NCI-H128 (cell line): ENCODE data around the gene GALK2.

Source experiments
- DNase-seq: peaks from one replicate; lab custom pipeline; 2025; ENCODE audit not compliant: unreplicated experiment; lab: John Stamatoyannopoulos, UW

GALK2 gene

GRCh38 chr15:49169880-49170597 is at the start of gene GALK2:
GALK2 (plus strand) TSS chr15:49170247; CDS start chr15:49170323, 76 bp downstream.
- DNase-seq = peak; percentile 36

GRCh38 chr15:49120832-49121231 is 49.2 kb upstream of the GALK2 start:
- DNase-seq = no peak

- DNase-seq = no peak
These were observed 48.1 kb upstream of the GALK2 start for GRCh38 chr15:49121901-49122300.

DNA sequence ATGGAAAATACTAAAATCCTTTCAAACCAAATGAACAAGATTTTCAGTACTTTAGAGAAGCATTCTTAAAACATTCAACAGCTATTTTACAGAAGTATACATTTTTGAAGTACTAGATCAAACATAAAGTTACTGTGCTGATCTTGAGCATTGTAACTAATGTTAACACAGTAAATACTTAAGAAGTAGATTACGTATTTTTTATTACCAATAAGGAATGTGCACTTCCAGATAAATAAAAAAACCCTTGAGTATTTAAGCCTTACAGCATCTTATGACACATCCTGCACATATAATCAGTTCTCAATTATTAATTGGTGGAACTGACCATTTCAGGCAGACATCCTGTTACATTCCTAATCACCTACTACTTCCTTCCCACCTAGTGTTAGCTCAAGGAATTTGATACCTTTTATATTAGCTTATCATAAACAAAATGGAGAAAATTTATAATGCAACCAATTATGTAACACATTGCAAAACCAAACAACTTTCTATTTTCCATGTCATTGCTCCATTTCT is 47.4 kb upstream of the GALK2 start:
- no peak for DNase-seq

- DNase-seq = no peak
These were observed 45.7 kb upstream of the GALK2 start for GRCh38 chr15:49124371-49124770.

- DNase-seq = no peak
These were observed 38.6 kb upstream of the GALK2 start for GRCh38 chr15:49131403-49131802.

DNA sequence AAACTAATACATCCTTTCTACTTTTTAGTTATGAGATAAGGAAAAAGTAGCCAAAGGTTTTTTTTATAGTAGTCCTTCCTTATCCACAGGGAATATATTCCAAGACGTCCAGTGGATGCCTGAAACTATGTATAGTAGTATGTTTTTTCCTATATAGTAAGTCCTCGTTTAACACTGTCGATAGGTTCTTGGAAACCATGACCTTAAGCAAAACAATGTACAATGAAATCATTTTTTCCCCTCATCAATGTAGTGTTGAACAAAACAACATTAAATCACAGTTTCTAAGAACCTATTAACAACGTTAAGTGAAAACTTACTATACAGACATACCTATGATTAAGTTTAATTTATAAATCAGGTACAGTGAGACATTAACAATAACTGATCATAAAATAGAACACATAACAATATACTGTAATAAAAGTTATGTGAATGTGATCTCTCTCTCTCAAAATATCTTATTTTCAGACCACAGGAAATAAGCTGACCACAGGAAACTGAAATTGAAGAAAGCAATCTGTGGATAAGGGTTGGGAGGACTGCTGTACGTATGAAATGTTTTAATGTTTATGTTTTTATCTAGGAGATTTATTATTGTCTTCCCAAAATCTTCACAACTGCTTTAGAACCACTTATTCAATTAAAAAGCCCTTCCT is 35.2 kb upstream of the GALK2 start:
- DNase-seq = no peak

- DNase-seq = no peak
These were observed 34.6 kb upstream of the GALK2 start for GRCh38 chr15:49135342-49135857.

GRCh38 chr15:49135911-49136310 is 34.1 kb upstream of the GALK2 start:
- no peak for DNase-seq

- DNase-seq = no peak
These were observed 32.2 kb upstream of the GALK2 start for GRCh38 chr15:49137861-49138260.

DNA sequence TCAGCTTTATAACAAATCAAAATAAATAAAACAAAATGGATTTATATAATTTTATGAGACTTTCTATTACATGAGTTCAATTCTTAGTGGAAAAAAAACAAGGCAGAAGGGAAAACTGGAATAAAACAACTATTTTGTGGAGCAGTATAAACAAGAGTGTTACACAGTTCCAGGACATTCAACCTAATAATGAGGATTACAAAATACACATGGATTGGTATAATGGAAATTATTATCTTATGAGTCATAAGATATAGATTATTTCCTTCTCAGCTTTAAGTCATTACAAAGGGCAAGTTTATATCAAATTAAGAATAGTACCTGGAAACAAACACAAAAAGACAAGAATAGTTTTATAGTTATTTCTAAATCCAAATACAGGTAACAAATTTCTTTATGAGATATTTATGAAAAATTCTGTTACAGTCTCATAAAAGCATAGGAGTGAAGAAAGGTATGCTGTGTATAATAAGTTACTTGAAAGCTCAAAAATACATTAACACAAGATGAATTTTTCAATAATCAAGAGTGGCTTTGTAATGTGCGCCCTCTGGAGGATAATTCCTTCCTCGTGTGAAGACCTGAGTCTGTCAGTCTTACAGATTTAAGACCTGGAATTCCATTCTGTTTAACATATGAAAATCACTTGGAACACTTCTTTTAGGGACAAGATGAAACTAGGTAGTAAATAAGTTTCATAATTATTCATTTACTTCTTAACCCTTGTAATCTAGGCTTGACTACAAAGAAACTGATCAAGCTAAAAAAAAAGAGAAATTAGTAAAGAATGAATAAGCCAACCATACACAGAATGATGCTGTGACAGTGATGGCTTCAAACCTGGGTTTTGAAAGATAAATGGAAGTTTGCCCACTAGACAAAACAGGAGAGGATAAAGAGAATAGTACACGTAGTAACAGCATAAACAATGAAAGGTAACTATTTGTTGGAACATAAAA is 24.1 kb upstream of the GALK2 start:
- DNase-seq = no peak

DNA sequence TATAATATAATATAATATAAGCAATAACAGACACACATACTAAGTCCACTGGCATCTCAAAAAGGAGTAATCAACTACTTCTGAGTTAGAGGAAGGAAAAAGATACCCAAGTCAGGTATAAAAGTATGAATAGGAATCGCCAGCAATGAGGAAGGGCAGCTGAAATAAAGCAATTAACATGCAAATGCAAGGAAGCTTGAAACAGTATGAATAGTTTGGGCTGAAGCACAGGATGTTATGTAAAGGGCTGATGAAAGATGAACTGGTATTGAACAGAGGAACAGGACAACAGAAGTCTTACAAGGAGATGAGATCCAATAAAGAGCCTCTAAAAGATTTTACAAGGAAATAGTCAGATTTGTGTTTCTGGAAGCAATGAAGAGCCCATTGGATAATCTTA is 21.7 kb upstream of the GALK2 start:
- no peak for DNase-seq

DNA sequence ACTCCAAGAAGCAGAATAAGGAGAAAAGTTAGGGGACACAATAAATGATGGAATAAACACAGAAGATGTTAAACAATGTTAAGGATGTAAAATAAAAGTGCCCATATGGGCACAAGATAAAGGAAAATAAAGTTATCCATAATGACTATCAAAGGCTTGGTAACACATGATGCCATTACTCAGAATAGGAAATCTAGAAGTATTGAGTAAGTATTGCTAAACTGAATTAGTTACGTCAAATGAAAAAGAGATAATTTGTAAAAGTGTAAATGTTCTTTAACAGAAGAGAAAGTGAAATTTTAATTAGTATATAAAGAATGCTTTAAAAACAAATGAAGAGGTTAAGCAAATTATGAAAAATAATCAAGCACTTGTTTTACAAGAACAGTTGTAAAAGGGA is 21.3 kb upstream of the GALK2 start:
- no peak for DNase-seq

GRCh38 chr15:49151831-49152230 is 18.2 kb upstream of the GALK2 start:
- DNase-seq = no peak

DNA sequence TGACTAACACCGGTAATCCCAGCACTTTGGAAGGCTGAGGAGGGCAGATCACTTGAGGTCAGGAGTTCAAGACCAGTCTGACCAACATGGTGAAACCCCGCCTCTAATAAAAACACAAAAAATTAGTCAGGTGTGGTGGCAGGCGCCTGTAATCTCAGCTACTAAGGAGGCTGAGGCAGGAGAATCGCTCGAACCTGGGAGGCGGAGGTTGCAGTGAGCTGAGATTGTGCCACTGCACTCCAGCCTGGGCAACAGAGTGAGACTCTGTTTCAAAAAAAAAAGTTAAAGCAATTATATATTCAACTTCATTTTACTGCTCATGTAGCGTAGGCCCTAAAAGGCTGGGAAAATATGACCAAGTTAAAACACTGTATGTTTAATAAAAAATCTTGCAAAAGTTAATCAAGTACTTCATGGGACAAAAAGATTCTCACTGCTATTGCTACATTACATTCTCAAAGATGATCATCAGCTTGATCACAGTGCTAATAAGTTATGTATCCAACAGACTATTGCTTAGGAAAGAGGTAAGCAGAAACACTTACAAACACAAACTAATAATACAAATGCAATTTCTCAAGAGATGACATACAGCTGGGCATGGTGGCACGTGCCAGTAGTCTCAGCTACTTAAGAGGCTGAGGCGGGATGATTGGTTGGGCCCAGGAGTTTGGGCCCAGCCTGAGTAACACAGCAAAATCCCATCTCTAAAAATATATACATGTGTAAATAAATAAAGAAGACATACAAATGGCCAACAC is 17.3 kb upstream of the GALK2 start:
- DNase-seq = no peak

DNA sequence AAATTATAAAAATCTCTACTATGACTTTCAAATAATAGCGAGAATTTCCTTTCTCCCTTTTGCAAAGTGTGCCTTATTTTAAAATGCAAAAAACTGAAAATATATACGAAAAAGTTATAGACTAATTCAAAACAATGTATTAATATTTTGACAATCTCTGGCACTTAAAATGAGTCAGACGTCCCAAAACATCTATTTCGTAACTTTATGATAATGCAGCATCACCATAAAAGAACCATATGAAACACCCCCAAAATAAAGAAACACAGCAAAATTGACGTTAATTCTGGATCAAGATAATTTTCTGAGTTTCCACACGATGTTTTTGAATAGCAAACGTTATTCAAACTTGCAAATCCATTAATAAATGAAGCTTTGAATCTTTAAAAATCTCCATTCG is 15.7 kb upstream of the GALK2 start:
- no peak for DNase-seq

- no peak for DNase-seq
These were observed 15.3 kb upstream of the GALK2 start for GRCh38 chr15:49154799-49155109.

GRCh38 chr15:49155110-49155833 is 14.8 kb upstream of the GALK2 start, which contains the start of gene COPS2:
COPS2 (minus strand) TSS chr15:49155599; CDS start chr15:49155578, 21 bp downstream.
- DNase-seq = peak; percentile 85

- no peak for DNase-seq
These were observed 14.0 kb upstream of the GALK2 start for GRCh38 chr15:49155834-49156627.
